NB4 (cell line): Measurements from ENCODE around the gene GTF2A2.

Source experiments
- DNase-seq: peaks from one replicate; pipeline ENCODE4 v3.0.0; 2010; ENCODE audit warnings: low read depth
- H3K4me3 ChIP-seq: one replicate; pipeline ENCODE4 v1.5.1; 2011; ENCODE audit warnings: mild to moderate bottlenecking, low read depth, low read length, moderate library complexity
- CTCF ChIP-seq: IDR thresholded peaks from one replicate; pipeline ENCODE4 v1.5.1; 2012; ENCODE audit warnings: low read depth, low read length
- MAX ChIP-seq: IDR thresholded peaks from 2 replicates; pipeline ENCODE4 v1.6.1; 2011; ENCODE audit warnings: low read depth, low read length
- MYC ChIP-seq: IDR thresholded peaks from 2 replicates; pipeline ENCODE4 v1.6.1; 2011; ENCODE audit warnings: low read depth, low read length
- POLR2A ChIP-seq: IDR thresholded peaks from 2 replicates; pipeline ENCODE4 v1.6.1; 2011; ENCODE audit warnings: mild to moderate bottlenecking; ENCODE audit not compliant: insufficient read length; ENCODE audit errors: extremely low read depth

GTF2A2 gene

GRCh38 chr15:59678620-59679019, 21.3 kb upstream of the GTF2A2 start:
- H3K4me3 ChIP-seq, result no peak overlapping the region
- TF ChIP-seq POLR2A (no peak), MYC (no peak), MAX (no peak), CTCF (no peak)
- no peak for DNase-seq

GRCh38 chr15:59678172-59678571, 20.9 kb upstream of the GTF2A2 start:
- no peak overlapping the region for H3K4me3 ChIP-seq
- DNase-seq, result no peak
- TF ChIP-seq MYC, result no peak
- no peak for TF ChIP-seq MAX
- TF ChIP-seq CTCF, result no peak
- TF ChIP-seq POLR2A, result no peak

- no peak overlapping the region for H3K4me3 ChIP-seq
- no peak for DNase-seq
- TF ChIP-seq MYC, result no peak
- TF ChIP-seq POLR2A, result no peak
- no peak for TF ChIP-seq MAX
- TF ChIP-seq CTCF, result no peak
These were observed 19.2 kb upstream of the GTF2A2 start for GRCh38 chr15:59676565-59676964.

- TF ChIP-seq POLR2A, result no peak
- TF ChIP-seq CTCF, result no peak
- no peak overlapping the region for H3K4me3 ChIP-seq
- DNase-seq, result no peak
These were observed 17.1 kb upstream of the GTF2A2 start for GRCh38 chr15:59674361-59674877.

GRCh38 chr15:59668556-59668955, 11.2 kb upstream of the GTF2A2 start:
- DNase-seq, result peak; percentile 25
- H3K4me3 ChIP-seq, result no peak overlapping the region
- TF ChIP-seq MAX, result no peak
- TF ChIP-seq POLR2A, result no peak
- TF ChIP-seq MYC, result no peak
- no peak for TF ChIP-seq CTCF

GRCh38 chr15:59662260-59662659, 4.9 kb upstream of the GTF2A2 start:
- H3K4me3 ChIP-seq, result no peak overlapping the region
- TF ChIP-seq CTCF, result no peak
- TF ChIP-seq MYC, result no peak
- TF ChIP-seq POLR2A, result no peak
- TF ChIP-seq MAX, result no peak
- no peak for DNase-seq
